GM21619 (cell line): ENCODE results near the gene LRRC37A3.
A peak's percentile ranks its signal among the peaks of the same experiment; 100 is the strongest.
"Not testable (repeated sequence)": the region's sequence is repeated elsewhere in the genome, so short reads cannot be mapped to it uniquely, and the experiment has no call there.

Experiments used
- ATAC-seq: cut with Tn5 transposase; IDR thresholded peaks from one replicate; pipeline ENCODE4 v1.9.1; 2021; ENCODE audit not compliant: unreplicated experiment

Gene LRRC37A3

GRCh38 chr17:64919289-64920025, at the start of gene LRRC37A3:
LRRC37A3 (minus strand) TSS chr17:64919478; CDS start chr17:64897257, 22,221 bp downstream.
- ATAC-seq: peak; percentile 89

GRCh38 chr17:64965873-64966287, 46.6 kb upstream of the LRRC37A3 start:
- peak; percentile 90 for ATAC-seq

- not testable (repeated sequence) for ATAC-seq
These were observed 46.1 kb upstream of the LRRC37A3 start for GRCh38 chr17:64965256-64965872.

- no peak for ATAC-seq
These were observed 45.5 kb upstream of the LRRC37A3 start for GRCh38 chr17:64964796-64965195.

GRCh38 chr17:64963814-64964213, 44.5 kb upstream of the LRRC37A3 start:
- ATAC-seq: not testable (repeated sequence)

GRCh38 chr17:64961563-64962378, 42.5 kb upstream of the LRRC37A3 start:
- peak; percentile 34 for ATAC-seq

- ATAC-seq: no peak
These were observed 32.6 kb upstream of the LRRC37A3 start for GRCh38 chr17:64951877-64952276.

GRCh38 chr17:64950871-64951270, 31.6 kb upstream of the LRRC37A3 start:
- ATAC-seq: no peak

GRCh38 chr17:64947152-64947551, 27.9 kb upstream of the LRRC37A3 start:
- ATAC-seq: no peak

GRCh38 chr17:64941761-64942160, 22.5 kb upstream of the LRRC37A3 start:
- no peak for ATAC-seq

GRCh38 chr17:64941045-64941444, 21.8 kb upstream of the LRRC37A3 start:
- no peak for ATAC-seq

- no peak for ATAC-seq
These were observed 20.8 kb upstream of the LRRC37A3 start for GRCh38 chr17:64940055-64940454.

- ATAC-seq: peak; percentile 62
These were observed 19.7 kb upstream of the LRRC37A3 start for GRCh38 chr17:64938925-64939474.

- ATAC-seq: peak; percentile 15
These were observed 19.0 kb upstream of the LRRC37A3 start for GRCh38 chr17:64938290-64938689.

GRCh38 chr17:64936117-64936516, 16.8 kb upstream of the LRRC37A3 start:
- ATAC-seq: no peak

GRCh38 chr17:64934284-64934778, 15.1 kb upstream of the LRRC37A3 start:
- ATAC-seq: not testable (repeated sequence)

GRCh38 chr17:64932850-64933249, 13.6 kb upstream of the LRRC37A3 start:
- ATAC-seq: not testable (repeated sequence)

GRCh38 chr17:64930374-64930773, 11.1 kb upstream of the LRRC37A3 start:
- ATAC-seq: not testable (repeated sequence)

GRCh38 chr17:64929419-64930209, 10.3 kb upstream of the LRRC37A3 start:
- not testable (repeated sequence) for ATAC-seq

GRCh38 chr17:64928701-64929100, 9.4 kb upstream of the LRRC37A3 start:
- not testable (repeated sequence) for ATAC-seq
